Subcutaneous adipose tissue (tissue), 4 donors: ENCODE measurements around the gene RNF128. TPM values are rescaled to one million over a fixed set of nuclear protein-coding genes. Genes with fewer than 3 reads are reported as not detected.

ENCODE experiments used
- CTCF ChIP-seq: fragments of 450-650 bp; IDR thresholded peaks from one replicate; pipeline ENCODE4 v1.5.1; 2016; ENCODE audit warnings: low read depth, mild to moderate bottlenecking, control low read depth, antibody characterized with exemption, moderate library complexity
- total RNA-seq, 4 donors: library from RNA; depleted of rRNA; stranded (reverse); fragments of >200 nt; gene quantifications; one replicate each; pipeline ENCODE4 v1.1.0, GENCODE V29; 2016

RNF128 gene
- total RNA-seq, 4 donors from 2014 or later, result 0.49 to 4.6 (median 0.88) TPM; not detected in 1

GRCh38 chrX:106725931-106726330 is 570 bp upstream of the RNF128 start:
- TF ChIP-seq CTCF, result no peak

- no peak for TF ChIP-seq CTCF
Measured at GRCh38 chrX:106728337-106728736, 1.8 kb downstream of the RNF128 start.

DNA sequence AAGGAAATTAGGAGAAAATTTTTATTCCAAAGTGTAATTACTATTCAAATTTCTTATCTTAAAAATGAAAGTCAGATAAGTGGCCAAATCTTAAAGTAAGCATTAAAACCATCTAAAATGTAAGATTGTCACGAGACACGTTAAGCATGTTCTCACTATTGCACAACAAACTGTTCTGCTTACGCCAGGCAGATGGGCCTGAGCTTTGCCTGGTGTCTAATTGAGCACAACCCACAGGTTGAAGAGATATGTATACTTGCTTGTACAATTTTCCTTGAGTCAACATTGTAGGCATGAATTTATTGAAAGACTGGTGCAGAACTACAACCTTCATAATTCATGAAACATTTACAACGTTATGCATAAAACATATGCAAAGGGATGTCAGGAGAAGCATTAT is 3.9 kb downstream of the RNF128 start:
- TF ChIP-seq CTCF, result no peak

DNA sequence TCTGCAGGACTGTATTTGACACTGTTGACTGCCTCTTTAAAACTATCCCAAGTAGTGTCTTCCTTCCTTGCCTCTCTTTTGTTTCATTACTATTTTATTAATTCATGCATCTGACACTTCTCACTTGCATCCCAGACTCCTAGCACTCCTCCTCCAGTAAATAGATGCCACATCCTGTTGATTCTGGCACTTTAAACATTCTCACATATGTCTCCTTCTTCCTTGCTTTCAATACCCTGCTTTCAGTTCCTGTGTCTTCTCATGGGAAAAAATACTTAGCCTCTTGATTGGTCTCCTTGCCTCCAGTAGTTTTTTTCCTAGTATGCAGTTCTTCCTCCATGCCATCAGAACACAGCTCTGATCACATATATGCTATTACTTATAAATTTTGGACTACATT is 5.1 kb downstream of the RNF128 start:
- TF ChIP-seq CTCF, result no peak

GRCh38 chrX:106734827-106735226 is 8.3 kb downstream of the RNF128 start:
- TF ChIP-seq CTCF, result no peak

- TF ChIP-seq CTCF, result no peak
Measured at GRCh38 chrX:106740193-106740780, 13.8 kb downstream of the RNF128 start.

GRCh38 chrX:106742193-106742592 is 15.7 kb downstream of the RNF128 start:
- TF ChIP-seq CTCF, result no peak
